Measurements from ENCODE around the gene C9orf153. TPM values are rescaled to one million over a fixed set of nuclear protein-coding genes. Genes with fewer than 3 reads are reported as not detected.
"Not testable (repeated sequence)": the region's sequence is repeated elsewhere in the genome, so short reads cannot be mapped to it uniquely, and the experiment has no call there.

C9orf153 gene
- total RNA-seq, 1 experiment from 2014 or later = not detected

DNA sequence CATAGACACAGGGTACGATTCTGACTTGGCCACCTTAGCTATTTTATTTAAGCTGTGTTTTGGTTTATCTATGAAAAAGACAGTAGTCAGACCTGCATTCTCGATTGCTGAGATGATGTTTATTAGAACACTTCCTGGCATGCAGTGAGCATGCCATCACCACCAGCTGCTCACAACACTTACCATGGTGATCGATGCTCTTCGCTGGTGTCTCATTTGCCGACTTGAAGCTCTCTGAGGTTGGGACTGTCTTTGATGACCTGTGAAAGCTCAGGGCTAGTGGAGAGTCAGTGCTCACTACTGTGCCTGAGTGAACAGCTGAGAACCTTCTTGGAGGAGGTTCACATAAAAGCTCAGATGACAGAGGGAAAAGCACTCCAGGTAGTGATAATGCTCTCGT, 4.4 kb upstream of the C9orf153 start:
- no peak for DNase-seq (ENCODE audit: low read depth)

DNA sequence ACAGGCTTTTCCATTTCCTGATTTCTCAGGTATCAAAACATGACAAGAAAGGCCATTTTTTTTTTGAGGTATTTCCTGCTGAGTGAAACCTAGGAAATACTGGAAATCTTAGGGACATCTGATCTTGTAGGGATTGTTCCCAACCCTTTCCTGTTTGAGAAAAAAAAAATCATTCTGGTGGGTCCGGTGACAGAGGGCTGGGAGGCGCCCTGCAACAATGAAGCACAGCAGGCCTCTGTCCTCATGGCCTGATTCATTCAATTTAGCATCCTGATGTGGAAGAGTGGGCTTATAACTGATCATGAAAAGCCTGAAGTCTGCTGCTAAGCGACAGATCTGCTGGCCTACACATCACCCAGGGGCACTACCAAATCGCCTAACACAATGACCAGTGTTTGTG, 3.0 kb upstream of the C9orf153 start:
- no peak for DNase-seq (ENCODE audit: low read depth)

DNA sequence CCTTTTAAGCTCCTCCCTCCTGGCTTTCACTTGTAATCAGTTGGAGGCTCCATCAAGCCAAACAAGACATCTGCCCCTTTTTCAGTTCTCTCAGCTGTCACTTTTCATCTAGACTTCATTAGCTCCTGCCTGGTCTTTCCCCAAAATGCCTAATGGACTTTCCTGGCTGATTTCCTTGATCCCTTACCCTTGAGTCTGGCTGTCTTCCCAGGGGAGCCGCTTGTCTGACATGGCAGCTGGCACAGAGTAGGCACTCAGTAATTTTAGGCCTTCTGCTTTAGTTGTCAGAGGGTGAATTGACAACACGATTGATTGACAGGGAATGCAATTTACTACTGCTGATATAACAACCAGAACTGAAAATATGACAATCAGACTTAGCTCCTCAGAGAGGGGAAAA, 2.1 kb downstream of the C9orf153 start:
- no peak for DNase-seq (ENCODE audit: low read depth)

DNA sequence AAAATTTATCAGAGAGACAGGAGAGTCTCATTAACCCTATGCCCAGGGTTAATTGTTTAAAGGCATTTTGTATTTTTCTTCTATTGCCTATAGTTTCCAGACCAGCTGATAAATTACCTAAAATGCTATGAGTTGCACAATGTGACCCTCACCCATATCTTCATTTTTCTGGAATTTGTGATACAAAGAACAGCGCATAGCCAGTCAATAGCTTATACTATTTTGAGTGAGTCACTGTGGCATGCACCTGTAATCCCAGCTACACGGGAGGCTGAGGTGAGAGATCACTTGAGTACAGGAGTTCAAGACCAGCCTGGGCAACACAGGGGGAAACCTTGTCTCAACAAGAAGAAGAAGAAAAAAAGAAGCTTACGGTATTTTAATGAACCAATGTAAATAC, 2.8 kb downstream of the C9orf153 start:
- no peak for DNase-seq (ENCODE audit: low read depth)

DNA sequence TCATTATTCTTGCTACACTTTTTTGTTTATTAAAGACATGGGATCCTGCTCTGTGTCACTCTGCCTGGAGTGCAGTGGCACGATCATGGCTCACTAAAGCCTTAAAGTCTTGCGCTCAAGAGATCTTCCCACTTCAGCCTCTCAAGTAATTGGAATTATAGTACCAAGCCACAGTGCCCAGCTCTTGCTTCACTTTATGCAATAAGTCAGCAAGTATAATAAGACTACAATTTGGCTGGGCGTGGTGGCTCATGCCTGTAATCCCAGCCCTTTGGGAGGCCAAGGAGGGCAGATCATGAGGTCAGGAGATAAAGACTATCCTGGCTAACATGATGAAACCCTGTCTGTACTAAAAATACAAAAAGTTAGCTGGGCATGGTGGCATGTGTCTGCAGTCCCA, 5.9 kb downstream of the C9orf153 start:
- no peak for DNase-seq (ENCODE audit: low read depth)

DNA sequence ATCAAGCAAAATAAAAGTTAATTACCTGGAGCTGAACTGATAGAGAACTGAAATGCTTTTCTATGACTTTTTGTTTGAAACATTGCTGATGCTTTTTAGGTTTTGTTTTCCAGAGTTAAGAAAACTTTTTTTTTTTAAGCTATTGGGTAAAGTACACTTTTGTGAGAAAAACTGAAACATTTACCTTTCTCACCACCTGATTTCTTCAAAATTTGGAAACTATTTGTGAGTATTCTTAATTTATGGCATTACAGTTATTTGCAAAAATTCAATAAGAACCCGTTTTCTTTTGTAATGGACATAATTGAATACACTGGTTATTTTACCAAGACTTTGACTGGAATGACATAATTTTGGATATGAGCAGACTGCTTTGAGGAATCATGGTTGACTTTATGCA, 6.6 kb downstream of the C9orf153 start:
- DNase-seq (ENCODE audit: low read depth) = no peak

DNA sequence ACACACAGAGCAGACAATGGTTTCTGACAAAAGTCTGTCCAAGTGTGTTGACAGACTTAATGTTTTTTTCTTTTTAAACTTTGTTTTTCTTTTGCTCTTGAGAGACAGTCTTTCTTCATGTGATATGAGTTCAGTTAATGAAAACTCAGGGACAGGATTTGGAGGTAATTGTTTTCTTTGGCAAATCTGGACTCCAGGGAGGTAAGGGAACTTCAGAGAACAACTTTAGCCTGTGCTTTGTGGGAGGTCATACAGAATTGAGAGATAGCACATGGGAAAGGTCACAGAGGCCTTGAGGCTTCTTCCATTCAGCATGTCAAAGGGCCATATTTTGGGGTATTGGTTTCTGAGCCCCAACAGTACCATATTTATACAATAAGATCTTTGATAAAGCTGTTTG, 9.3 kb downstream of the C9orf153 start:
- no peak for DNase-seq (ENCODE audit: low read depth)

DNA sequence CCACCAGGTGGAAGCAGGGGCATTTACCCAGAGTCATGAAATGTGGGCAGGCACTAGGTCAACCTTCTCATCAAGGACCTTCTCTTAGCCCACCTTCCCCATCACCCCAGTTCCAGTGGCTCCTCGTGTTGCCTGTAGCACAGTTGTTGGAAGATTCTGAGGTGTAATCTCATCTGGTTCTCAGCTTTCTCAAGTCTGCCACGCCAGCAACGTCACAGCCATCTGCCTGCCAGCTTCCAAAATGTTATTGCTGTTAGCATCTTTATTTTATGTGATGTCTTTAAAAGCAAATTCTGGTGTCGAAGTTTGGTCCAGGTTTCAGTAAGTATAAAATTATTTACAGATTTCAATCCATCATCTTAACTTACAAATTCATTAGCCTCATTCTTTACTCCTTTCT, 10.7 kb downstream of the C9orf153 start:
- no peak for DNase-seq (ENCODE audit: low read depth)

DNA sequence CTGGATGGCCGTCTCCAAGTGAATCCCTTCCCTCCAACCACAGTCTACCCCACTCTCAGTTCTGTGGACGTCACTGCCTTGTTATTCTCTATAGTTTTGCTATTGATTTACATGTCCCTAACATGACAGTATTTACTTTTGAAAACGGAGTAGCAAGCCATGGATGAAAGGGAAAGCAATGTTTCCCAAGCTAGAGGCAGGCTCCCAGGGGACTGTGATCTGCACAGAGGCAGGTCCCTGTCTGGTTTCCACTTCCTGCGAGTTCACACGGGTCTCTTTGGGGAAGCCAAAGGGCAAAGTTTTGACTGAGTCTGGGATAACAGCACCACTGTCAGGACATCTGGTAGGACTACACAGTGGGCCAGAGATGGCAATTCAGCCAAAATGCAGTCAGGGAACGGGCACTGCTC, 12.7 kb downstream of the C9orf153 start:
- peak; percentile 43 for DNase-seq (ENCODE audit: low read depth)

DNA sequence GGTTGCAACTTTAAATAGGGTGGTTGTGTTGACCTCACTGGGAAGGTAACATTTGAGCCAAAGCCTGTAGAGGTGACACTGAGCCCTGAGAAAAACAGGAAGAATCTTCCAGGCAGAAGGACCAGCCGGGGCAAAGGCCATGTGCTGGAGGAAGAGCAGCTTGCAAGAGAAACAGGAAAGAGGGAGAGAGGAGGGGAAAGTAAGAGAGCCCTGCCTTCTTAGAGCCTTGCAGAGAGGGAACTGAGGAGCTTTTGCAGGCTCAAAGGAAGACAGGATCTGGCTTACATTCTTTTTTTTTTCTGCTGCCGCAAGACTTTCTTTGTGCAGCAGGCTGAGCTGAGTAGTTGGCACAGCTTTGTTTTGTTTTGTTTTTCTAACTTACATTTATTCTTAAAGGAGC, 17.4 kb downstream of the C9orf153 start:
- no peak for DNase-seq (ENCODE audit: low read depth)

DNA sequence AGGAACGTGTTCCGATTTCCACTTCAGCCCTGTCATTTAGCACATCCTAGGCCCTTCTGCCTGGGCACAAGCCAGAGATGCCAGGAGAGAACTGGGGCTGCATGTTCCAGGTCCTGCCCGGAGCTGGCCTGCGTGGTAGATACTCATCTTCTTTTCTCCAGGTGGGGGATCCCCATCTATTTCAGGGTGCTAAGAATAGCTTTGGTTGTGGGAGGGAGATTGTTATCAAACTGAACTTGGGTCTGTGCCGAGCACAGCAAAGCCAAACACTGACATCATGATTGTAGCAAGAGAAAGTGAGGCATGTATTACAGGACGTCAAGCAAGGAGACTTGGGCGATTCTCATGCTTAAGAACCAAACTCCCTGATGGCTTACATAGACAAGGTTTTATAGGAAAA, 18.2 kb downstream of the C9orf153 start:
- DNase-seq (ENCODE audit: low read depth) = peak; percentile 12

DNA sequence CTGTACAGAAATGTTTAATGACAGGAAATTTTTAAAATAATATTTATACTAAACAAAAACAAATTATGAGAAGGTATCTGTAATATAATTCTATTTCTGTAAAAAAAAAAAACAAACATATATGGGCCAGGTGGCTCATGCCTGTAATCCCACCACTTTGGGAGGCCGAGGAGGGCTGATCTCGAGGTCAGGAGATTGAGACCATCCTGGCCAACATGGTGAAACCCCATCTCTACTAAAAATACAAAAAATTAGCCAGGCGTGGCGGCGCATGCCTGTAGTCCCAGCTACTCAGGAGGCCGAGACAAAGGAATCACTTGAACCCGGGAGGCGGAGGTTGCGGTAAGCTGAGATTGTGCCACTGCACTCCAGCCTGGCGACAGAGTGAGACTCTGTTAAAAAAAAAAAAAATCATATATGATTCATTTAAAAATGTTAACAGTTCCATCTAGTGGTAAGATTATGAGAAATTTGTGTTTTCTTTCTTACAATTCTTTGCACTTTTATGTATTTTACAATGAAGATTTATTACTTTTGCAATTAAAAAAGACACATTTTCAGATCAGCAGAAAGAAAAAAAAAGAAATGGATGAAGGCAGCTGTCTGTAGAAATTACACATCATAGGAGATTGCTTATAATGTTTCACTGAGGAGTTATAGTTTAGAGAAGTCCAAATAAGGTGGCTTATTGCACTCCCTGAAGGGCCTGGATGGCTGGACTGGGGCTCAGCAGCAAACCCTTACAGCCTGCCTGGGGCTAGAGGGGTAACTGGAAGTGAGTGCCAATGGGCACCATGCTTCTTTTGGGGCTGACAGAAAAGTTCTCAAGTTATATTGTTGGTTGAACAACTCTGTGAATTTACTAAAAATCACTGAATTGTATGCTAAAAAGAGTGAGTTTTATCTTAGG, 20.3 kb downstream of the C9orf153 start:
- DNase-seq (ENCODE audit: low read depth) = peak; percentile 25

DNA sequence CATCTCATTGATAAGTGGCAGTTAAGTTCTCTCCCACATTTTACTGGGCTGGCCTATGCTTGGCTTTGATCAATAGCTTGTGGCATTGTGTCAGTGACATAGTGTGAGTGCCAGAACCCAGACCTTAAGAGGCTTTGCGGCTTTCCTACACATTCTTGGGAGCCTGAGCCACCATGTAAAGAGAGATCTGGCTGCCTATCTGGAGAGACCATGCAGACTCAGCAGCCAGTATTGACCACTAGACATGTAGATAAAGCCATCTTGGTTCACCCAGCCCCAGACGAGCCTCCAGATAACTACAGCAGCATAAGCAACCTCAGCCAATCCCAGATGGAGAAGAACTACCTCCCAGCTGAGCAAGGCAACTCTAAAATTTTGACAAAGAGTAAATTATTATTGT, 28.6 kb downstream of the C9orf153 start:
- DNase-seq (ENCODE audit: low read depth) = no peak

DNA sequence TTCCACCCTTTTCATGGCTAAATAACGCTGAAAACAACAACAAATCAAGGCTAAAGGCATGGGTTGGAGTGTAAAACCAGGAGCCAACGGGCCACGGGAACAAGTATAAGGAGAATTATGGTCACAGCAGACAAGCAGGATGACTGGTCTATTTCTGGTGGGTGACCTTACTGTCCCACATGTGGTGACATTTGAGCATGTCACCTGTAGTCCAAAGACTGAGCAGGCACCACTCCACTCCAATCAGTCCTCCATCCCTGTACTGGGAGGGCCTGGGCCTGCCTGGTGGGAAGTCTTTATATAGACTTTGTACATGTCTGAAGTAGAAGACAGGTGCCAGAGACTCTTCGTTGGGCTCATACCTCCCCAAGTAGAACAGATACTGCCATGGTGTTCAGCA, 36.8 kb downstream of the C9orf153 start:
- DNase-seq (ENCODE audit: low read depth) = no peak

DNA sequence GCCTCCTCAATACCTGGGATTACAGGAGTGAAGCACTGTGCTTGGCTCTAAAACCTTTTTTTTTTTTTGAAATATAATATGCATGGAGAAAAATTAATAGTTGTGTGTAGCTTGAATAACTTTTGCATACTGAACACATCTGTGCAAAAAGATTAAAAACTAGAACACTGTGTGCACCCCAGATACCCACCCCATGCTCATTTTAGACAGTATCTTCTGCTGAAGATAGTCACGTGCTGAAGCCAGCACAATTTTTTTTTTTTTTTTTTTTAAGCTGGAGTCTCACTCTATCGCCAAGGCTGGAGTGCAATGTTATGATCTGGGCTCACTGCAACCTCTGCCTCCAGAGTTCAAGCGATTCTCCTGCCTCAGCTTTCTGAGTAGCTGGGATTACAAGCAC, 39.9 kb downstream of the C9orf153 start:
- DNase-seq (ENCODE audit: low read depth) = no peak

DNA sequence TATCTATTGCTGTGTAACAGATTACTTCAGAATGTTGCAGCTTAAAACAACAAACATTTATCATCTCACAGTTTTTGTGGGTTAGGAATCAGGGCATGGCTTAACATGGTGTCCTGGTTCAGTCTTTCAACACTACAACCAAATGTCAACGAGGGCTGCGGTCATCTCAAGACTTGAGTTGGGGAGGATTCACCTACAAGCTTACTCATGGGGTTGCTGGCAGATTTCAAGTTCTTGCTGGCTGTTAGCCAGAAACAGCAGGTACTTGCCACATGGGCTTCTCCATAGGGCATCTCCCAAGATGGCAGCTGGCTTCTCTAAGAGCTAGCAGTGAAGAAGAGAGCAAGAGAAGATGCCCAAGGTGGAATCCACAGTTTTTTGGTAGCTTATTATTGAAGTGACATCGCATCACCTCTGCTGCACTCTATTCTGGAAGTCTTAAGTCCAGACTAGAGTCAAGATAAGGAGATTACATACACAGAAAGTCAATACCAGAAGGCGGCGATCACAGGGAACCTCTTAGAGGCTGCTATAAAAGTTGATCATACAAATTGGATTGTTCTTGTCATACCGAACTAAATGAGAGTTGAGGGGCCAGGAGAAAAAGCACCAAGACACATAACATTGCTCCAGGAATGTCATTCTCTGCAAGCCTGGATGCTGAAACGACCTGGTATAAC, 42.2 kb downstream of the C9orf153 start:
- peak; percentile 9 for DNase-seq (ENCODE audit: low read depth)

DNA sequence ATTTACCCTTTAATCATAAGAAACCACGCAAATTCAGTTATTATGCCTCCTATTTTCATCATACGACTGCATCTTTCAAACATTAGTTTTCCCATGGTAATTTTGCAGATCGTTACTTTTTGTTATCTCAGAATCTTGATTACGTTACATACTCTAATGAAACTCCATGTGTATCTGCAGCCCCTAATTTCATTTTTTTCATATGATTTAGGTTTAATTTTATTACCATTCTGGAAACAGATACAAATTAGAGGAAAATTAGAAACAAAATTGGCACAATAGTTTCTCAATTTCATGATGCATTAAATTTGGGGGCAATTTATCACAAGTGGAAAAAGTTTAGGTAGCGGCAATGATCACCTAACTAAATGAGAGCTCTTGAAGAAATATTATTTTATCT, 52.3 kb downstream of the C9orf153 start:
- no peak for DNase-seq (ENCODE audit: low read depth)

DNA sequence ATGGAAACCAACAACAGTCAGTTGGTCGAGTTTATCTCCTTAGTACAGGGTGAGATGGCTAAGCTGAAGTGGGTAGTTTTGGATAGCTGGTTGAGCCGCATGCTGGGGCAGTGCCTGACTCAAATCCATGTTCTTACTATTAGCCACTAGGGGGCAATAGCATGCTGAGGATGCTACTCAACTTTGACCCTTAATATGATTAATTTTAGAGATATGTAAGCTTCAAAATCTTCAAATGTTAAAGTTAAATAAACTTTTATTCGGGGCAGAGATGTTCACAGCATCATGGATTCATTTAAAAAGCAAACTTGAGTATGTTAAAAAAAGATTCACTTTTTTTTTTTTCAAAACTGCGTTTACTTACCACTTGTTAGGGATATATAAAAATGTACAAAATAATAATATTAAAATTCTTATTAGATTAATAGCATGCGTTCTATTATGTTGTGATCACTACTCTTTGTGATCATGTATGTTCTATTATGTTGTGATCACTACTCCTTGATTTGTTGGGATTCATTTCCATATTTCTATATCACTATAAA, 57.0 kb downstream of the C9orf153 start:
- peak; percentile 55 for DNase-seq (ENCODE audit: low read depth)

DNA sequence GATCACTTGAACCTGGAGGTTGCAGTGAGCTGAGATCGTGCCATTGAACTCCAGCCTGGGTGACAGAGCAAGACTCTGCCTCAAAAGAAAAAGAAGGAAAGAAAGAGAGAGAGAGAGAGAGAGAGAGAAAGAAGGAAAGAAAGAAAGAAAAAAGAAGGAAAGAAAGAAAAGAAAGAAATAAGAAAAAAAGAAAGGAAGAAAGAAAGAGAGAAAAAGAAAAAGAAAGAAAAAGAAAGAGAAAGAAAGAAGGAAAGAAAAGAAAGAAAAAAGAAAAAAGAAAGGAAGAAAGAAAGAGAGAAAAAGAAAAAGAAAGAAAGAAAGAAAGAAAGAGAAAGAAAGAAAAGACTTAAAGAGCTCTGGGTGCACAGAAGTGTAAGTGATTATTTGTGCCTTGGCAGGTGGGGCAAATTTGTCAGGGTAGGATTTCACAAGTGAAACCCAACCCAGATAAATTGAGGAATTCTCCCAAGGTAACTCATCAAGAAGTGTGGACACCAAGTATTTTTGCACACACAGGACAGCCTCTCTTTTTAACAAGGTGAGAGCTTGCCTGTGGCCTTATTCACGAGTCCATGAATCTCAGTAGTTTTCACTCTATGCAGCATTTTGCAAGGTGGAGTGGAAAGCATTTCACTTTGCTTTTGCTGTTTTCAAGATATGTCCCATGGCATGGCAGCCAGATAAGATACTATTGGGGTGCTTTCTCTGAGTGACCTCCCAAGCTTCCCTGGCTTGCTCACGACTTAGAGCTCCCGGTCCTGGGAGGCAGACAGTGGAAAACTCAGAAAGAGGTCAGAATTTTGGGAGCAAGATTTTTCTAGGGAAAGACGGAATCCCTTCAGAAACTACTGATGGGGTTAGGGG, 57.8 kb downstream of the C9orf153 start:
- no peak for DNase-seq (ENCODE audit: low read depth)

DNA sequence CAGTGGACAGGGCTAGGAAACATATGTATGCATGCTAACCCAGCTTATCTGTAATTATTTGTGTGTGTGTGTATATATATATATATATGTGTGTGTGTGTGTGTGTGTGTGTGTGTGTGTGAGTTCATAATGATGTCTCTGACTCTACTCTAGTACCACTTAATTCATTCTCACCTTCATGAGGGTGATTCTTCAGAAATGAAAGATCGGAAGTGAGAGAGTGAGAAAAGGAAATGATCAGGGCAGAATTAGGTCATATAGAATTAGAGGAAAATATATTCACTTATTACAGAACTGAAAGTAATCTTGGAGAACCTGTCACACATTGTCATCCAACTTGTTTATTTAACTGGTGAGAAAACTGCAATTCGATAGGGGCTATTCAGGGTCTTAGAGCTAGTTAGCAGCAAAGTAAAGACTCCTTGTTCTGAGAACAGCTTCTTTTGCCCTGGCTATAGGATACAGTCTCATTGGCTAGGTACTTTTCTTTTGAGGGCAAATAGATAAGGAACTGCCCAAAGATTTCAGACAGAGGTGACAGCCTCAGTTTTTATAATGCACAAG, 58.8 kb downstream of the C9orf153 start:
- DNase-seq (ENCODE audit: low read depth) = no peak

DNA sequence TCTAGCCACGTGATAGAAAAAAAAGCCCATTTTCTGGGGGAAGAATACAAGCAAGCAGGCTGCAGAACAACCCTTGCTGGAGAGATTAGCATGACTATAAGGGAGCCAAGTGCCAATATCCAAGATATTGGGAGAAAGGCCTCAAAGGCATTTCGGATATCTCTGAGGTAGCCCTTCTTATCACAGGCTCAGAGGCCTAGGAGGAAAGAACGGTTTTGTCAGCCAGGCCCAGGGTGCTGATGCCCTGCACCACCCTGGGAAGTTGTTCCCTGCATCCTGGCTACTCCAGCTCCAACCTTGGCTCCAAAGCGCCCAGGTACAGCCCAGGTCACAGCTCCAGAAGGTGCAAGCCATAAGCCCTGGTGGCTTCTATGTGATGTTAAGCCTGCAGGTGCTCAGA, 66.4 kb downstream of the C9orf153 start:
- no peak for DNase-seq (ENCODE audit: low read depth)

DNA sequence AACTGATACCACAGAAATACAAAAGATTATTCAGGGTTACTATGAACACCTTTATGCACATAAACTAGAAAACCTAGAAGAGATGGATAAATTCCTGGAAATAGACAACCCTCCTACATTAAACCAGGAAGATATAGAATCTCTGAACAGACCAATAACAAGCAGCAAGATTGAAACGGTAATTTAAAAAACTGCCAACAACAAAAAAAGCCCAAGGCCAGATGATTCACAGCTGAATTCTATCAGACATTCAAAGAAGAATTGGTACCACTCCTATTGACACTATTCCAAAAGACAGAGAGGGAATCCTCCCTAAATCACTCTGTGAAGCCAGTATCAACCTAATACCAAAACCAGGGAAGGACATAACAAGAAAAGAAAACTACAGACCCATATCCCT, 68.8 kb downstream of the C9orf153 start:
- not testable (repeated sequence) for DNase-seq (ENCODE audit: low read depth)
